Measurements from ENCODE around the gene RAB42. TPM values are rescaled to one million over a fixed set of nuclear protein-coding genes. Genes with fewer than 3 reads are reported as not detected.
A peak's percentile ranks its signal among the peaks of the same experiment; 100 is the strongest.
"Not testable (repeated sequence)": the region's sequence is repeated elsewhere in the genome, so short reads cannot be mapped to it uniquely, and the experiment has no call there.

Gene RAB42
- total RNA-seq, 1 experiment from 2014 or later = 13.2 TPM

DNA sequence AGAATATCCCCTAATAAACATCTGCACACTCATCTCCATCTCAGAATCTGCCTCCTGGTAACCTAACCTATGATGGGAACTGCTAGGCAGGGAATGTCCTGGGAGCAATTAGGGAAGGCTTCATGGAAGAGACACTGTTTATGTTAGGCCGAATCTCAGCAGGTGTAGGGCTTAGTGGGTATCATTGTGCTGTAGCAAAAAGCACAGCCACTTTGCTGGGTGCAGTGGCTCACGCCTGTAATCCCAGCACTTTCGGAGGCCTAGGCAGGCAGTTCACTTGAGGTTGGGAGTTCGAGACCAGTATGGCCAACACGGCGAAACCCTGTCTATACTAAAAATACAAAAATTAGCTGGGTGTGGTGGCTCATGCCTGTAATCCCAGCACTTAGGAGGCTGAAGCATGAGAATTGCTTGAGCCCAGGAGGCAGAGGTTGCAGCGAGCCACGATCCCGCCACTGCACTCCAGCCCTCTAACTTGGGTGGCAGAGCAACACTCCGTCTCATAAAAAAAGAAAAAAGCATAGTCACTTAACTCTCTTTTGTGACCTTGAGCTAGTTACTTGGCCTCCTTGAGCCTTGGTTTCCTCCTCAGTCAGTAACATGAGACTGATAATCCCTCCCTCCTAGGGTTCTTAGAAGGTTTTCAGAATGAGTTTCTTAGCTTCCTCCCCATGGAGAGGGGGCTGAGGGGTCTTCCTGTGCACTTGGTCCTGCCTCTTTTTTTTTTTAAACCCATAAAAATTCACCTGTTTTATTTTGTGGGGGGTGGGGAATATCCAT lies 3.5 kb downstream of the RAB42 start:
- Histone ChIP-seq H3K79me2 (ENCODE audit: insufficient read depth, low read length) (no peaks in the 10 kb centered on the region), H3K79me1 (ENCODE audit: insufficient read depth, low read depth, low read length, poor library complexity, severe bottlenecking) (no peaks in the 10 kb centered on the region), H3K9ac (ENCODE audit: extremely low read depth, insufficient read length, low read length) (no peak overlapping the region), H2BK120ac (ENCODE audit: low read depth, low read length, poor library complexity, severe bottlenecking) (no peak overlapping the region), H4K8ac (replicated peaks; ENCODE audit: insufficient read length, low read depth, low read length) (no peak overlapping the region), H2BK5ac (ENCODE audit: insufficient read length, low read length) (no peak overlapping the region), H3T11ph (ENCODE audit: low read length) (no peak overlapping the region), H2AFZ (ENCODE audit: low read length) (no peak overlapping the region), H2BK20ac (ENCODE audit: low read depth, low read length, poor library complexity, severe bottlenecking) (no peak overlapping the region), H4K5ac (ENCODE audit: insufficient read length, low read depth, low read length) (no peak overlapping the region), H3K27ac (ENCODE audit: insufficient read length, low read depth, low read length) (no peak overlapping the region), H2AK5ac (ENCODE audit: insufficient read length, low read length) (no peak overlapping the region), H3K23ac (ENCODE audit: insufficient read length, low read depth, low read length) (no peak overlapping the region), H3K23me2 (ENCODE audit: insufficient read length, low read depth, low read length, poor library complexity, severe bottlenecking) (peaks cover 5% of the 10 kb centered on the region), H3K4ac (ENCODE audit: low read depth, low read length) (no peak overlapping the region), H3K4me1 (ENCODE audit: insufficient read depth, low read length) (peaks cover 3% of the 10 kb centered on the region; the same call in 1 of the 2 replicates), H3K9me3 (ENCODE audit: control insufficient read depth, low read depth, low read length) (no peaks in the 10 kb centered on the region), H2BK12ac (ENCODE audit: insufficient read length, low read depth, low read length) (no peak overlapping the region), H4K20me1 (ENCODE audit: control insufficient read depth, insufficient read depth, insufficient read length) (no peaks in the 10 kb centered on the region), H4K91ac (ENCODE audit: insufficient read length, low read depth, low read length) (no peak overlapping the region), H3K18ac (ENCODE audit: insufficient read length, low read depth, low read length) (no peak overlapping the region), H3K14ac (ENCODE audit: insufficient read depth, low read length) (no peak overlapping the region), H3K56ac (ENCODE audit: insufficient read length, low read depth, low read length) (no peak overlapping the region), H2BK15ac (ENCODE audit: low read depth, low read length) (no peak overlapping the region), H3K4me2 (ENCODE audit: insufficient read depth, insufficient read length, low read length) (no peak overlapping the region), H3K27me3 (ENCODE audit: insufficient read depth, low read length) (no peaks in the 10 kb centered on the region)
- H3K4me1 Mint-ChIP-seq = peaks cover 36 to 44% of the 10 kb centered on the region in 2 experiments
- H3K4me3 Mint-ChIP-seq = peak overlapping the region in 1 of 2 experiments; percentile 55; a peak in 3 of 5 replicates
- H3K27ac Mint-ChIP-seq = peak overlapping the region; percentile 61 to 87 (median 84)
- peaks cover 7% of the 10 kb centered on the region for H3K27me3 Mint-ChIP-seq (ENCODE audit: low read depth)
- TF ChIP-seq, protein P1, sequence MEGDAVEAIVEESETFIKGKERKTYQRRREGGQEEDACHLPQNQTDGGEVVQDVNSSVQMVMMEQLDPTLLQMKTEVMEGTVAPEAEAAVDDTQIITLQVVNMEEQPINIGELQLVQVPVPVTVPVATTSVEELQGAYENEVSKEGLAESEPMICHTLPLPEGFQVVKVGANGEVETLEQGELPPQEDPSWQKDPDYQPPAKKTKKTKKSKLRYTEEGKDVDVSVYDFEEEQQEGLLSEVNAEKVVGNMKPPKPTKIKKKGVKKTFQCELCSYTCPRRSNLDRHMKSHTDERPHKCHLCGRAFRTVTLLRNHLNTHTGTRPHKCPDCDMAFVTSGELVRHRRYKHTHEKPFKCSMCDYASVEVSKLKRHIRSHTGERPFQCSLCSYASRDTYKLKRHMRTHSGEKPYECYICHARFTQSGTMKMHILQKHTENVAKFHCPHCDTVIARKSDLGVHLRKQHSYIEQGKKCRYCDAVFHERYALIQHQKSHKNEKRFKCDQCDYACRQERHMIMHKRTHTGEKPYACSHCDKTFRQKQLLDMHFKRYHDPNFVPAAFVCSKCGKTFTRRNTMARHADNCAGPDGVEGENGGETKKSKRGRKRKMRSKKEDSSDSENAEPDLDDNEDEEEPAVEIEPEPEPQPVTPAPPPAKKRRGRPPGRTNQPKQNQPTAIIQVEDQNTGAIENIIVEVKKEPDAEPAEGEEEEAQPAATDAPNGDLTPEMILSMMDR (conservative IDR thresholded peaks at IDR 0.05) = no peak
- H3K36me3 Mint-ChIP-seq (ENCODE audit: insufficient read depth in 1 of 3, low read depth in 3 of 3) = peaks cover 0 to 11% (median 4%) of the 10 kb centered on the region in 3 experiments; a peak in 3 of 7 replicates
- H3K9me3 Mint-ChIP-seq = no peaks in the 10 kb centered on the region
- no peak for DNase-seq
- no CpG with 5 or more reads among the region's 10 CpGs for WGBS (ENCODE audit: extremely low coverage, insufficient read length, low lambda C conversion rate)

DNA sequence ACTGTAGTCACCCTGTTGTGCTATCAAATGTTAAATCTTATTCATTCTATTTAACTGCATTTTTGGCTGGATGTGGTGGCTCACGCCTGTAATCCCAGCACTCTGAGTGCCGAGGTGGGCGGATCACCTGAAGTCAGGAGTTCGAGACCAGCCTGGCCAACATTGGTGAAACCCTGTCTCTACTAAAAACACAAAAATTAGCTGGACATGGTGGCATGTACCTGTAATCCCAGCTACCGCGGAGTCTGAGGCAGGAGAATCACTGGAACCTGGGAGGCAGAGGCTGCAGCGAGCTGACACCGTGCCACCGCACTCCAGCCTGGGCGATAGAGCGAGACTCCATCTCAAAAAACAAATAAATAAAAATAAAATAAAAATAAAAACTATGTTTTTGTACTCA lies 4.2 kb downstream of the RAB42 start:
- not testable (repeated sequence) for H3K4ac ChIP-seq (ENCODE audit: low read depth, low read length); H3K9ac ChIP-seq (ENCODE audit: extremely low read depth, insufficient read length, low read length); H2BK5ac ChIP-seq (ENCODE audit: insufficient read length, low read length); H4K8ac ChIP-seq (replicated peaks; ENCODE audit: insufficient read length, low read depth, low read length); H3K14ac ChIP-seq (ENCODE audit: insufficient read depth, low read length); H4K91ac ChIP-seq (ENCODE audit: insufficient read length, low read depth, low read length); H3K27me3 Mint-ChIP-seq (ENCODE audit: low read depth); H4K5ac ChIP-seq (ENCODE audit: insufficient read length, low read depth, low read length); H3K27ac ChIP-seq (ENCODE audit: insufficient read length, low read depth, low read length); H2AFZ ChIP-seq (ENCODE audit: low read length); H3K23me2 ChIP-seq (ENCODE audit: insufficient read length, low read depth, low read length, poor library complexity, severe bottlenecking); H2BK120ac ChIP-seq (ENCODE audit: low read depth, low read length, poor library complexity, severe bottlenecking); H3K23ac ChIP-seq (ENCODE audit: insufficient read length, low read depth, low read length); H3K9me3 Mint-ChIP-seq; H4K20me1 ChIP-seq (ENCODE audit: control insufficient read depth, insufficient read depth, insufficient read length); H3K18ac ChIP-seq (ENCODE audit: insufficient read length, low read depth, low read length); H3K4me3 Mint-ChIP-seq; H3K4me1 ChIP-seq (ENCODE audit: insufficient read depth, low read length); H3T11ph ChIP-seq (ENCODE audit: low read length); H3K79me2 ChIP-seq (ENCODE audit: insufficient read depth, low read length); H2AK5ac ChIP-seq (ENCODE audit: insufficient read length, low read length); DNase-seq; H2BK15ac ChIP-seq (ENCODE audit: low read depth, low read length); H3K79me1 ChIP-seq (ENCODE audit: insufficient read depth, low read depth, low read length, poor library complexity, severe bottlenecking); H2BK20ac ChIP-seq (ENCODE audit: low read depth, low read length, poor library complexity, severe bottlenecking); H2BK12ac ChIP-seq (ENCODE audit: insufficient read length, low read depth, low read length); H3K4me2 ChIP-seq (ENCODE audit: insufficient read depth, insufficient read length, low read length); H3K56ac ChIP-seq (ENCODE audit: insufficient read length, low read depth, low read length); H3K27me3 ChIP-seq (ENCODE audit: insufficient read depth, low read length); H3K9me3 ChIP-seq (ENCODE audit: control insufficient read depth, low read depth, low read length)
- peak overlapping the region in 2 of 3 experiments; percentile 34 to 51; a peak in 1 of 7 replicates for H3K27ac Mint-ChIP-seq
- H3K36me3 Mint-ChIP-seq (ENCODE audit: insufficient read depth in 1 of 3, low read depth in 3 of 3) = peaks cover 0 to 12% (median 4%) of the 10 kb centered on the region in 3 experiments; a peak in 3 of 7 replicates
- no CpG with 5 or more reads among the region's 11 CpGs for WGBS (ENCODE audit: extremely low coverage, insufficient read length, low lambda C conversion rate)
- peaks cover 36 to 44% of the 10 kb centered on the region in 2 experiments for H3K4me1 Mint-ChIP-seq

Measured in H9 (cell line).